UCSD-AML1 (cell line): ENCODE measurements around the gene YES1.
A peak's percentile ranks its signal among the peaks of the same experiment; 100 is the strongest.

ENCODE experiments used
- DNase-seq: peaks from one replicate; lab custom pipeline; 2025; ENCODE audit not compliant: unreplicated experiment; lab: John Stamatoyannopoulos, UW

Gene YES1

GRCh38 chr18:811892-812375, at the start of gene YES1:
Gene YES1 (minus strand): TSS chr18:812242. CDS start chr18:756827, 55,415 bp downstream.
- DNase-seq = no peak

- no peak for DNase-seq
Observed at GRCh38 chr18:857986-858385, 45.9 kb upstream of the YES1 start.

- no peak for DNase-seq
Observed at GRCh38 chr18:853471-853870, 41.4 kb upstream of the YES1 start.

GRCh38 chr18:850960-851359, 38.9 kb upstream of the YES1 start:
- no peak for DNase-seq

- no peak for DNase-seq
Observed at GRCh38 chr18:849021-849420, 37.0 kb upstream of the YES1 start.

- no peak for DNase-seq
Observed at GRCh38 chr18:848062-848861, 36.2 kb upstream of the YES1 start.

GRCh38 chr18:845152-845819, 33.2 kb upstream of the YES1 start:
- DNase-seq = no peak

GRCh38 chr18:841647-842370, 29.8 kb upstream of the YES1 start:
- DNase-seq = no peak

GRCh38 chr18:840516-840915, 28.5 kb upstream of the YES1 start:
- no peak for DNase-seq

GRCh38 chr18:840023-840408, 28.0 kb upstream of the YES1 start:
- no peak for DNase-seq

GRCh38 chr18:839224-840022, 27.4 kb upstream of the YES1 start:
- peak; percentile 89 for DNase-seq

GRCh38 chr18:837922-838321, 25.9 kb upstream of the YES1 start:
- DNase-seq = no peak

GRCh38 chr18:834082-834720, 22.2 kb upstream of the YES1 start:
- DNase-seq = no peak

- no peak for DNase-seq
Observed at GRCh38 chr18:833197-833596, 21.2 kb upstream of the YES1 start.

GRCh38 chr18:832085-832681, 20.1 kb upstream of the YES1 start:
- DNase-seq = no peak

GRCh38 chr18:830315-830901, 18.4 kb upstream of the YES1 start:
- peak; percentile 30 for DNase-seq

- no peak for DNase-seq
Observed at GRCh38 chr18:829432-829831, 17.4 kb upstream of the YES1 start.

- DNase-seq = no peak
Observed at GRCh38 chr18:827093-827677, 15.1 kb upstream of the YES1 start.

GRCh38 chr18:825891-826585, 14.0 kb upstream of the YES1 start:
- no peak for DNase-seq
